ENCODE results near the gene OLIG2.

OLIG2 gene

GRCh38 chr21:33053951-33054350 lies 28.2 kb downstream of the OLIG2 start:
- no peak overlapping the region for H3K4me3 ChIP-seq (ENCODE audit: low read depth, low read length)
- TF ChIP-seq CTCF (IDR thresholded peaks at IDR 0.05; ENCODE audit: borderline replicate concordance, insufficient read depth, low read depth, low read length), result no peak

- TF ChIP-seq CTCF (IDR thresholded peaks at IDR 0.05; ENCODE audit: borderline replicate concordance, insufficient read depth, low read depth, low read length), result no peak
- H3K4me3 ChIP-seq (ENCODE audit: low read depth, low read length), result no peak overlapping the region
These were observed 30.3 kb downstream of the OLIG2 start for GRCh38 chr21:33055991-33056390.

- H3K4me3 ChIP-seq (ENCODE audit: low read depth, low read length), result no peak overlapping the region
- no peak for TF ChIP-seq CTCF (IDR thresholded peaks at IDR 0.05; ENCODE audit: borderline replicate concordance, insufficient read depth, low read depth, low read length)
These were observed 31.7 kb downstream of the OLIG2 start for GRCh38 chr21:33057385-33057940.

- TF ChIP-seq CTCF (IDR thresholded peaks at IDR 0.05; ENCODE audit: borderline replicate concordance, insufficient read depth, low read depth, low read length), result no peak
These were observed 32.8 kb downstream of the OLIG2 start for GRCh38 chr21:33058527-33058926.

GRCh38 chr21:33058957-33059356 lies 33.2 kb downstream of the OLIG2 start:
- no peak overlapping the region for H3K4me3 ChIP-seq (ENCODE audit: low read depth, low read length)
- TF ChIP-seq CTCF (IDR thresholded peaks at IDR 0.05; ENCODE audit: borderline replicate concordance, insufficient read depth, low read depth, low read length), result no peak

More at GRCh38 chr21:33058527-33058926, 32.8 kb downstream of the OLIG2 start:
- no peak overlapping the region for H3K4me3 ChIP-seq (ENCODE audit: low read depth, low read length)

- TF ChIP-seq CTCF (IDR thresholded peaks at IDR 0.05; ENCODE audit: borderline replicate concordance, insufficient read depth, low read depth, low read length), result no peak
These were observed 33.7 kb downstream of the OLIG2 start for GRCh38 chr21:33059380-33059841.

GRCh38 chr21:33061233-33061632 lies 35.5 kb downstream of the OLIG2 start:
- no peak overlapping the region for H3K4me3 ChIP-seq (ENCODE audit: low read depth, low read length)
- no peak for TF ChIP-seq CTCF (IDR thresholded peaks at IDR 0.05; ENCODE audit: borderline replicate concordance, insufficient read depth, low read depth, low read length)

More at GRCh38 chr21:33059380-33059841, 33.7 kb downstream of the OLIG2 start:
- no peak overlapping the region for H3K4me3 ChIP-seq (ENCODE audit: low read depth, low read length)

Data from GM12875 (cell line).